DND-41 (cell line): ENCODE results near the gene SON.
"Not testable (repeated sequence)": the region's sequence is repeated elsewhere in the genome, so short reads cannot be mapped to it uniquely, and the experiment has no call there.

Experiments used
- ATAC-seq: fragments of 200-7000 bp; cut with Tn5 transposase; 3 replicates; pipeline ENCODE4 v1.9.1; 2021; ENCODE audit warnings: low read depth; ENCODE audit not compliant: insufficient read depth
- DNase-seq: peaks from one replicate; pipeline ENCODE4 v3.0.0-alpha.2; 2020
- H2AFZ ChIP-seq: 2 replicates; pipeline ENCODE4 v1.6.0; 2012; ENCODE audit warnings: low read depth, low read length
- H3K27ac ChIP-seq: 2 replicates; pipeline ENCODE4 v1.5.1; 2012; ENCODE audit warnings: low read length, inconsistent platforms
- H3K27me3 ChIP-seq: fragments of 200-600 bp; sonication (generic); 2 replicates; pipeline ENCODE4 v1.6.0; 2012; ENCODE audit warnings: low read length, mild to moderate bottlenecking, inconsistent platforms; ENCODE audit not compliant: insufficient read depth, poor library complexity
- H3K36me3 ChIP-seq: 2 replicates; pipeline ENCODE4 v1.5.1; 2012; ENCODE audit warnings: low read length, inconsistent platforms; ENCODE audit not compliant: insufficient read depth
- H3K4me1 ChIP-seq: 2 replicates; pipeline ENCODE4 v1.5.1; 2012; ENCODE audit warnings: mild to moderate bottlenecking, low read length; ENCODE audit not compliant: insufficient read depth
- H3K4me2 ChIP-seq: 2 replicates; pipeline ENCODE4 v1.6.0; 2012; ENCODE audit warnings: mild to moderate bottlenecking, moderate library complexity, low read length, inconsistent platforms; ENCODE audit not compliant: insufficient read depth
- H3K4me3 ChIP-seq, 2 experiments: fragments of 200-600 bp in 1 of 2; shearing (Covaris generic) in 1 of 2; 2 replicates each; pipeline ENCODE4 v1.5.1; 2012 to 2016; ENCODE audit warnings: inconsistent platforms in 2 of 2, low read length in 2 of 2, mild to moderate bottlenecking in 2 of 2, low read depth in 1 of 2, moderate library complexity in 1 of 2
- H3K79me2 ChIP-seq: 2 replicates; pipeline ENCODE4 v1.6.0; 2012; ENCODE audit warnings: low read length, inconsistent platforms; ENCODE audit not compliant: insufficient read depth
- H3K9ac ChIP-seq: 2 replicates; pipeline ENCODE4 v1.6.0; 2012; ENCODE audit warnings: low read depth, mild to moderate bottlenecking, inconsistent platforms, low read length, moderate library complexity
- H3K9me3 ChIP-seq: 2 replicates; pipeline ENCODE4 v1.5.1; 2012; ENCODE audit warnings: low read length, moderate library complexity, mild to moderate bottlenecking, inconsistent platforms; ENCODE audit not compliant: insufficient read depth, severe bottlenecking
- H4K20me1 ChIP-seq: 2 replicates; pipeline ENCODE4 v1.6.0; 2012; ENCODE audit warnings: low read length; ENCODE audit not compliant: insufficient read depth
- CTCF ChIP-seq: IDR thresholded peaks from 2 replicates; pipeline ENCODE4 v1.5.1; 2012; ENCODE audit warnings: borderline replicate concordance, low read length, moderate library complexity, mild to moderate bottlenecking; ENCODE audit not compliant: poor library complexity, severe bottlenecking; ENCODE audit errors: extremely low read depth
- EZH2 ChIP-seq: IDR thresholded peaks from 3 replicates; pipeline ENCODE4 v1.6.1; 2012; ENCODE audit warnings: borderline replicate concordance, low read depth, mild to moderate bottlenecking, moderate library complexity, low read length, inconsistent platforms; ENCODE audit not compliant: severe bottlenecking

Gene SON

GRCh38 chr21:33567914-33568313, 25.1 kb downstream of the SON start:
- DNase-seq: no peak
- H3K27me3 ChIP-seq: no peaks in the 10 kb centered on the region
- no peak overlapping the region for H2AFZ ChIP-seq
- H3K4me3 ChIP-seq: no peak overlapping the region
- H3K36me3 ChIP-seq: peaks cover 95% of the 10 kb centered on the region
- no peak for TF ChIP-seq CTCF
- no peak for TF ChIP-seq EZH2
- H3K9me3 ChIP-seq: no peaks in the 10 kb centered on the region
- H3K4me1 ChIP-seq: no peaks in the 10 kb centered on the region
- H3K27ac ChIP-seq: no peak overlapping the region
- H4K20me1 ChIP-seq: peaks cover 28% of the 10 kb centered on the region; the same call in 1 of the 2 replicates
- peaks cover 58% of the 10 kb centered on the region for H3K79me2 ChIP-seq
- no peak overlapping the region for H3K4me2 ChIP-seq
- ATAC-seq: no peak
- no peak overlapping the region for H3K9ac ChIP-seq

- Histone ChIP-seq H3K4me1 (no peaks in the 10 kb centered on the region), H3K27me3 (no peaks in the 10 kb centered on the region), H3K36me3 (peaks cover 95% of the 10 kb centered on the region), H3K4me2 (no peak overlapping the region), H3K79me2 (peaks cover 54% of the 10 kb centered on the region), H3K9me3 (no peaks in the 10 kb centered on the region), H3K27ac (no peak overlapping the region), H3K9ac (no peak overlapping the region), H4K20me1 (peaks cover 27% of the 10 kb centered on the region; the same call in 1 of the 2 replicates), H2AFZ (no peak overlapping the region), H3K4me3 (no peak overlapping the region)
- TF ChIP-seq EZH2 (no peak), CTCF (no peak)
- DNase-seq (no peak), ATAC-seq (no peak)
Measured at GRCh38 chr21:33568448-33568847, 25.6 kb downstream of the SON start.

DNA sequence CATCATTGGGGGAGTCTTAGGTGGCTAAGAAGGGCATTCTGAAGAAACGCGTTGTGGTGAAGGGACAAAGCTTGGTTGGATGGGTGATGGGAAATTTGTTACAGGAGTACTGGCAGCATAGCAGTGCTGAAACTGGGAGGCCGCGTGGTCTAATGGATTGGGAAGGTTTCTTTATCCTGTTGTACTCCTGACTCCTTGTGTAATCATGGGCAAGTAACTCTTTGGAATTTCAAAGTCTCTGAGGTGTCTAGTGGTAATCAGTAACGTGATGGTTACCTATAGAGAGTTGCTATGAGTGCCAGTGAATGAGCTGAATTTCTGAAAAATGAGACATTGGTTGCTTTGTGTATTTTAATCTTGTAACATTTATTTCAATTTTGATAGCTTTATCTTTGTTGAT, 27.2 kb downstream of the SON start:
- Histone ChIP-seq H3K27ac (no peak overlapping the region), H3K9ac (no peak overlapping the region), H2AFZ (no peak overlapping the region), H3K4me2 (no peak overlapping the region), H3K9me3 (no peaks in the 10 kb centered on the region), H3K27me3 (no peaks in the 10 kb centered on the region), H4K20me1 (peaks cover 25% of the 10 kb centered on the region; the same call in 1 of the 2 replicates), H3K36me3 (peaks cover 96% of the 10 kb centered on the region), H3K4me1 (no peaks in the 10 kb centered on the region), H3K79me2 (peaks cover 49% of the 10 kb centered on the region), H3K4me3 (no peak overlapping the region)
- TF ChIP-seq CTCF (no peak), EZH2 (no peak)
- no peak for ATAC-seq
- no peak for DNase-seq

GRCh38 chr21:33572350-33572749, 29.5 kb downstream of the SON start:
- peaks cover 22% of the 10 kb centered on the region; the same call in 1 of the 2 replicates for H4K20me1 ChIP-seq
- no peaks in the 10 kb centered on the region for H3K4me1 ChIP-seq
- H3K79me2 ChIP-seq: peaks cover 36% of the 10 kb centered on the region
- peaks cover 97% of the 10 kb centered on the region for H3K36me3 ChIP-seq
- DNase-seq: no peak
- ATAC-seq: no peak
- H3K27ac ChIP-seq: no peak overlapping the region
- no peak overlapping the region for H3K9ac ChIP-seq
- no peak for TF ChIP-seq CTCF
- TF ChIP-seq EZH2: no peak
- H3K27me3 ChIP-seq: no peaks in the 10 kb centered on the region
- H3K4me2 ChIP-seq: no peak overlapping the region
- H2AFZ ChIP-seq: no peak overlapping the region
- H3K4me3 ChIP-seq: no peak overlapping the region
- no peaks in the 10 kb centered on the region for H3K9me3 ChIP-seq

DNA sequence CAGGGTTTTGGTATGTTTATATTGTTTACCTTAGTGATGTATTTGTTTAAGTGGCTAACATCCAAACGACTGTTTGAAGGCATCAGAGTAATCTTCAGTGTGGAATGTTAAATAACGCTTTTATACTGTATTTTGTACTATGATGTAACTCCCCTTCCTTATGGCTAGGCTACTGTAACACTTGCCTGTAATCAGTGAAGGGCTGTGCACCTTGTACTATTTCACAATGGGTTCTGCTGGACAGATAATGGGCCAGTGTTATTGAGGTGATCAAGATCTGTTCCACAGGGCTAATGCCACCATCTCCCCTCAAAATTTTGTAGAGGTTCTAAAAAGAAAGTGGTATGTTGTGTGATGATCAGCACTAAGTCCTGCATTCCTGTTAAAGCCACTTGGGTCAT, 33.9 kb downstream of the SON start:
- ATAC-seq: 0 out of 3 replicates have a peak, but pooled peaks have one; percentile 6
- H3K27ac ChIP-seq, H3K9me3 ChIP-seq, H2AFZ ChIP-seq, H3K4me2 ChIP-seq, H3K9ac ChIP-seq, H3K4me1 ChIP-seq, H4K20me1 ChIP-seq, H3K27me3 ChIP-seq, H3K4me3 ChIP-seq, DNase-seq: not testable (repeated sequence)
- Histone ChIP-seq H3K79me2 (peaks cover 16% of the 10 kb centered on the region), H3K36me3 (peaks cover 81% of the 10 kb centered on the region)
